Endothelial cell of umbilical vein (primary cell): ENCODE results near the gene HOXA2. TPM values are rescaled to one million over a fixed set of nuclear protein-coding genes. Genes with fewer than 3 reads are reported as not detected.

Source experiments
- BruUV-seq: library from RNA; stranded (reverse); fragments of 400-500 nt; replicated peaks from 2 replicates; lab custom pipeline; 2021; lab: Mats Ljungman, UMichigan
- CTCF ChIA-PET: fragments of 300-600, 350-600 bp; sonication (Branson Sonifier 250); formaldehyde crosslinking; loops from one replicate; lab custom pipeline; 2021; ENCODE audit warnings: antibody characterized with exemption, inconsistent platforms; lab: Charles Lee
- POLR2A ChIA-PET: fragments of 300-600, 350-600 bp; sonication (Branson Sonifier 250); formaldehyde crosslinking; loops from one replicate; lab custom pipeline; 2021; ENCODE audit warnings: antibody characterized with exemption, inconsistent platforms; lab: Charles Lee
- DNase-seq: peaks from one replicate; pipeline ENCODE4 v3.0.0-alpha.2; 2011; ENCODE audit warnings: low read depth, low spot score
- FAIRE-seq: peaks from 2 replicates; lab custom pipeline; 2011; peaks lifted over from hg19 to GRCh38; lab: Jason Lieb, UNC
- H2AFZ ChIP-seq: 2 replicates; pipeline ENCODE4 v1.6.0; 2012; ENCODE audit warnings: low read depth, low read length, control low read depth, inconsistent platforms
- H3K27ac ChIP-seq: 2 replicates; pipeline ENCODE4 v1.5.1; 2011; ENCODE audit warnings: low read depth, mild to moderate bottlenecking, control low read depth, low read length, moderate library complexity; ENCODE audit not compliant: insufficient read depth
- H3K27me3 ChIP-seq, 2 experiments: 2 replicates each; pipeline versions ENCODE4 v1.6.0 to v1.6.1; 2011; ENCODE audit warnings: low read length in 2 of 2, mixed read lengths in 1 of 2; ENCODE audit not compliant: control insufficient read depth in 2 of 2, insufficient read depth in 2 of 2
- H3K36me3 ChIP-seq, 2 experiments: 2 replicates in 1 of 2; 3 replicates in 1 of 2; pipeline ENCODE4 v1.5.1; 2011; ENCODE audit warnings: low read length in 2 of 2, mild to moderate bottlenecking in 1 of 2, moderate library complexity in 1 of 2; ENCODE audit not compliant: control insufficient read depth in 2 of 2, insufficient read depth in 2 of 2; ENCODE audit errors: extremely low read depth in 1 of 2
- H3K4me1 ChIP-seq: 3 replicates; pipeline ENCODE4 v1.5.1; 2011; ENCODE audit warnings: mild to moderate bottlenecking, low read length; ENCODE audit not compliant: control insufficient read depth, insufficient read depth; ENCODE audit errors: extremely low read depth
- H3K4me2 ChIP-seq: 2 replicates; pipeline ENCODE4 v1.6.1; 2011; ENCODE audit warnings: low read length, control low read depth, mixed read lengths; ENCODE audit not compliant: insufficient read depth
- H3K4me3 ChIP-seq, 3 experiments: fragments of 200-600 bp in 1 of 3; sonication (generic), shearing (Covaris generic) in 1 of 3; replicated peaks in 1 of 3; 2 replicates each; pipeline ENCODE4 v1.5.1; 2011 to 2016; ENCODE audit warnings: control low read depth in 3 of 3, low read length in 3 of 3, mild to moderate bottlenecking in 2 of 3, inconsistent platforms in 1 of 3, low read depth in 1 of 3, moderate library complexity in 1 of 3; ENCODE audit not compliant: insufficient read depth in 1 of 3
- H3K79me2 ChIP-seq: 2 replicates; pipeline ENCODE4 v1.6.0; 2012; ENCODE audit warnings: low read length, inconsistent platforms; ENCODE audit not compliant: control insufficient read depth, insufficient read depth
- H3K9ac ChIP-seq: replicated peaks from 2 replicates; pipeline ENCODE3; 2011; ENCODE audit warnings: low read length, control low read depth; ENCODE audit not compliant: insufficient read depth; ENCODE audit errors: extremely low read depth
- H3K9me1 ChIP-seq: replicated peaks from 3 replicates; pipeline ENCODE4 v1.6.0; 2011; ENCODE audit warnings: mild to moderate bottlenecking, low read length; ENCODE audit not compliant: control insufficient read depth, insufficient read depth; ENCODE audit errors: extremely low read depth
- H3K9me3 ChIP-seq: replicated peaks from 2 replicates; pipeline ENCODE4 v1.5.1; 2012; ENCODE audit warnings: low read length, inconsistent platforms; ENCODE audit not compliant: control insufficient read depth, insufficient read depth
- H4K20me1 ChIP-seq: replicated peaks from 2 replicates; pipeline ENCODE3; 2011; ENCODE audit warnings: mild to moderate bottlenecking, low read length; ENCODE audit not compliant: control insufficient read depth, insufficient read depth; ENCODE audit errors: extremely low read depth
- CTCF ChIP-seq, 2 donors: IDR thresholded peaks; 1 replicate in 1 of 2; 2 replicates in 1 of 2; pipeline ENCODE4 v1.5.1; 2011; ENCODE audit warnings: low read length in 2 of 2, mild to moderate bottlenecking in 2 of 2, moderate library complexity in 2 of 2, control low read depth in 1 of 2, inconsistent platforms in 1 of 2, low read depth in 1 of 2; ENCODE audit not compliant: insufficient read depth in 1 of 2; ENCODE audit errors: extremely low read depth in 1 of 2
- EZH2 ChIP-seq: IDR thresholded peaks from 2 replicates; pipeline ENCODE4 v1.6.1; 2012; ENCODE audit warnings: borderline replicate concordance, low read depth, mild to moderate bottlenecking, moderate library complexity, low read length, inconsistent platforms; ENCODE audit not compliant: severe bottlenecking
- FOS ChIP-seq: IDR thresholded peaks from 2 replicates; pipeline ENCODE4 v1.6.1; 2011; ENCODE audit warnings: mild to moderate bottlenecking, low read length, moderate library complexity, borderline replicate concordance; ENCODE audit not compliant: insufficient read depth
- GATA2 ChIP-seq: IDR thresholded peaks from 2 replicates; pipeline ENCODE4 v1.7.0; 2011; ENCODE audit warnings: low read depth, mild to moderate bottlenecking, moderate library complexity, mixed read lengths, low read length; ENCODE audit not compliant: insufficient read length, insufficient read depth
- JUN ChIP-seq: IDR thresholded peaks from 2 replicates; pipeline ENCODE4 v1.6.1; 2011; ENCODE audit warnings: borderline replicate concordance, low read depth; ENCODE audit not compliant: insufficient read length, insufficient read depth
- MAX ChIP-seq: IDR thresholded peaks from 2 replicates; pipeline ENCODE4 v1.6.1; 2011; ENCODE audit not compliant: insufficient read depth, insufficient read length
- MYC ChIP-seq: IDR thresholded peaks from one replicate; pipeline ENCODE4 v1.6.1; 2011; ENCODE audit warnings: mild to moderate bottlenecking, low read depth, low read length
- POLR2A ChIP-seq: IDR thresholded peaks from 2 replicates; pipeline ENCODE4 v1.6.1; 2012; ENCODE audit warnings: low read depth, mild to moderate bottlenecking, control low read depth, low read length
- POLR2AphosphoS5 ChIP-seq: IDR thresholded peaks from 2 replicates; pipeline ENCODE4 v1.6.1; 2012; ENCODE audit warnings: low read depth, mild to moderate bottlenecking, control low read depth, low read length, moderate library complexity; ENCODE audit not compliant: insufficient read depth
- dilution Hi-C: fragments of 300-500 bp; cut with MboI; formaldehyde crosslinking; loops from one replicate; pipeline ENCODE4 v1.15.0; 2019; ENCODE audit warnings: low sequenced_read_pairs; ENCODE audit not compliant: extremely low pct_ligation_motif_present
- intact Hi-C: fragments of 100-400 bp; cut with micrococcal nuclease; formaldehyde crosslinking; loops from one replicate; pipeline ENCODE4 v1.10.0; 2022
- polyA plus RNA-seq, 4 experiments: library from polyadenylated mRNA; depleted of rRNA in 3 of 4; stranded (reverse) in 3 of 4; unstranded in 1 of 4; fragments of >200 nt; gene quantifications; 2 replicates each; pipeline versions ENCODE4 v1.2.1 to v1.2.3, GENCODE V29; 2011 to 2012; ENCODE audit warnings: missing spikeins in 1 of 4
- total RNA-seq: library from RNA; stranded (reverse); gene quantifications from 2 replicates; pipeline ENCODE4 v1.2.3, GENCODE V29; 2021

HOXA2 gene
- total and polyA plus RNA-seq, 2 donors (not counting 3 experiments of a cell fraction or from before 2014, with no cell fraction given) = 1.6 to 2.3 TPM

- peak overlapping the region; percentile 69 for H3K9ac ChIP-seq
- DNase-seq (peak; percentile 66), FAIRE-seq (peak; percentile 49)
- no peaks in the 10 kb centered on the region for H3K9me1 ChIP-seq
- H2AFZ ChIP-seq = no peak overlapping the region
- H3K36me3 ChIP-seq = peaks cover 0 to 5% of the 10 kb centered on the region in 2 experiments
- no peaks in the 10 kb centered on the region for H3K27me3 ChIP-seq
- intact Hi-C loops = loop anchor here (5.0 kb wide), 1 partner anchor 905 kb away; the partner anchor contains the start of genes CBX3 and HNRNPA2B1
- ChIA-PET POLR2A (interaction anchor here (1.4 kb wide), 1 partner anchor 13 kb away, joined by 3 read pairs; no protein-coding TSS in a partner anchor), CTCF (interaction anchor here (1.4 to 5.4 kb wide), 7 partner anchors 9 to 253 kb away, joined by 4 to 70 read pairs (median 12); partner anchors contain the start of genes HOXA1 and HOXA4)
- H3K4me3 ChIP-seq = peak overlapping the region in 2 of 3 experiments; percentile 13 to 32
- H3K27ac ChIP-seq = peak overlapping the region; percentile 88
- TF ChIP-seq POLR2A (peak; percentile 4), FOS (peak; percentile 36), MAX (no peak), EZH2 (no peak), JUN (no peak), POLR2AphosphoS5 (no peak), MYC (no peak), GATA2 (peak; percentile 86), CTCF (IDR thresholded peaks at IDR 0.05; ENCODE audit: extremely low read depth in 1 of 2, insufficient read depth in 1 of 2, low read depth in 1 of 2, low read length in 2 of 2) (no peak)
- peak overlapping the region; percentile 73 for H3K4me2 ChIP-seq
- H3K79me2 ChIP-seq = peaks cover 77% of the 10 kb centered on the region
- BruUV-seq = no TSS peak
- H3K4me1 ChIP-seq = peaks cover 96% of the 10 kb centered on the region
- dilution Hi-C loops = no loop called here
- H3K9me3 ChIP-seq = no peaks in the 10 kb centered on the region
- H4K20me1 ChIP-seq = no peaks in the 10 kb centered on the region
Observed at GRCh38 chr7:27107391-27108381, 5.2 kb upstream of the HOXA2 start.
